ENCODE measurements around the gene COQ2.

GRCh38 chr4:83219344-83220331, 65.0 kb downstream of the COQ2 start:
- TF ChIP-seq GATA2 (IDR thresholded peaks at IDR 0.05; ENCODE audit: low read depth, low read length) (no peak), GATA3 (IDR thresholded peaks at IDR 0.05; ENCODE audit: low read depth, low read length) (no peak)
